ENCODE measurements around the gene FLYWCH1. TPM values are rescaled to one million over a fixed set of nuclear protein-coding genes. Genes with fewer than 3 reads are reported as not detected.
"Not testable (repeated sequence)": the region's sequence is repeated elsewhere in the genome, so short reads cannot be mapped to it uniquely, and the experiment has no call there.

FLYWCH1 gene
- total RNA-seq, 4 donors from 2014 or later, result 30.1 to 67.4 (median 46.8) TPM

GRCh38 chr16:2926650-2926999, 14.9 kb downstream of the FLYWCH1 start:
- peaks cover 0 to 4% (median 0%) of the 10 kb centered on the region in 4 donors for H3K4me1 ChIP-seq
- DNase-seq, result no peak
- H3K9me3 ChIP-seq, result no peaks in the 10 kb centered on the region
- H3K27me3 ChIP-seq, result no peaks in the 10 kb centered on the region
- no peak overlapping the region for H3K27ac ChIP-seq
- TF ChIP-seq CTCF (IDR thresholded peaks at IDR 0.05) (no peak), POLR2A (IDR thresholded peaks at IDR 0.05) (no peak)
- H3K4me3 ChIP-seq, result peak overlapping the region in 2 of 4 donors; percentile 13 to 35
- peaks cover 0 to 32% (median 0%) of the 10 kb centered on the region in 3 donors for H3K36me3 ChIP-seq

- no peak overlapping the region for H3K27ac ChIP-seq
- peak; percentile 95 to 99 (median 96) for TF ChIP-seq CTCF (IDR thresholded peaks at IDR 0.05)
- no peak for TF ChIP-seq POLR2A (IDR thresholded peaks at IDR 0.05)
- no peaks in the 10 kb centered on the region for H3K27me3 ChIP-seq
- H3K36me3 ChIP-seq, result peaks cover 0 to 27% (median 0%) of the 10 kb centered on the region in 3 donors
- peaks cover 0 to 4% (median 0%) of the 10 kb centered on the region in 4 donors for H3K4me1 ChIP-seq
- peak overlapping the region in 2 of 4 donors; percentile 13 to 35 for H3K4me3 ChIP-seq
- H3K9me3 ChIP-seq, result no peaks in the 10 kb centered on the region
- DNase-seq, result peak; percentile 85 to 96 (median 92)
Observed at GRCh38 chr16:2927010-2927646, 15.4 kb downstream of the FLYWCH1 start.

- not testable (repeated sequence) for DNase-seq, H3K27me3 ChIP-seq, H3K27ac ChIP-seq, H3K4me3 ChIP-seq, H3K4me1 ChIP-seq, H3K9me3 ChIP-seq
- peaks cover 0 to 22% (median 0%) of the 10 kb centered on the region in 3 donors for H3K36me3 ChIP-seq
Observed at GRCh38 chr16:2928151-2928550, 16.4 kb downstream of the FLYWCH1 start.

GRCh38 chr16:2928796-2929195, 17.1 kb downstream of the FLYWCH1 start:
- H3K9me3 ChIP-seq, result no peaks in the 10 kb centered on the region
- H3K27ac ChIP-seq, result no peak overlapping the region
- peaks cover 0 to 29% (median 0%) of the 10 kb centered on the region in 3 donors for H3K36me3 ChIP-seq
- no peaks in the 10 kb centered on the region for H3K27me3 ChIP-seq
- DNase-seq, result no peak
- TF ChIP-seq POLR2A (IDR thresholded peaks at IDR 0.05) (no peak), CTCF (IDR thresholded peaks at IDR 0.05) (no peak)
- H3K4me1 ChIP-seq, result peaks cover 0 to 4% (median 0%) of the 10 kb centered on the region in 4 donors
- H3K4me3 ChIP-seq, result no peak overlapping the region

- TF ChIP-seq CTCF (IDR thresholded peaks at IDR 0.05), result no peak
- TF ChIP-seq POLR2A (IDR thresholded peaks at IDR 0.05), result no peak
- peaks cover 0 to 38% (median 0%) of the 10 kb centered on the region in 3 donors for H3K36me3 ChIP-seq
- DNase-seq, result no peak
- H3K9me3 ChIP-seq, result no peaks in the 10 kb centered on the region
- no peak overlapping the region for H3K27ac ChIP-seq
- peaks cover 0 to 4% (median 0%) of the 10 kb centered on the region in 4 donors for H3K4me1 ChIP-seq
- no peaks in the 10 kb centered on the region for H3K27me3 ChIP-seq
- no peak overlapping the region for H3K4me3 ChIP-seq
Observed at GRCh38 chr16:2929693-2930092, 18.0 kb downstream of the FLYWCH1 start.

GRCh38 chr16:2930236-2930635, 18.5 kb downstream of the FLYWCH1 start:
- no peak for TF ChIP-seq CTCF (IDR thresholded peaks at IDR 0.05)
- TF ChIP-seq POLR2A (IDR thresholded peaks at IDR 0.05), result no peak
- Histone ChIP-seq H3K27ac (no peak overlapping the region), H3K4me3 (no peak overlapping the region), H3K27me3 (no peaks in the 10 kb centered on the region), H3K9me3 (no peaks in the 10 kb centered on the region), H3K36me3 (peaks cover 0 to 43% (median 0%) of the 10 kb centered on the region in 3 donors), H3K4me1 (peaks cover 0 to 4% (median 0%) of the 10 kb centered on the region in 4 donors)
- DNase-seq, result no peak

GRCh38 chr16:2931231-2931914, 19.6 kb downstream of the FLYWCH1 start:
- H3K4me3 ChIP-seq, H3K9me3 ChIP-seq, H3K4me1 ChIP-seq, H3K27me3 ChIP-seq, H3K27ac ChIP-seq, DNase-seq: not testable (repeated sequence)
- peaks cover 0 to 51% (median 0%) of the 10 kb centered on the region in 3 donors for H3K36me3 ChIP-seq

Data from Peyer's patch (tissue), 4 donors.